Nucleus accumbens (tissue), 56 donors: ENCODE measurements around the gene ARHGAP26.

ENCODE experiments used
- DNase-seq, 56 donors: peaks; one replicate each; lab custom pipeline; 2025; lab: John Stamatoyannopoulos, UW

Gene ARHGAP26

DNA sequence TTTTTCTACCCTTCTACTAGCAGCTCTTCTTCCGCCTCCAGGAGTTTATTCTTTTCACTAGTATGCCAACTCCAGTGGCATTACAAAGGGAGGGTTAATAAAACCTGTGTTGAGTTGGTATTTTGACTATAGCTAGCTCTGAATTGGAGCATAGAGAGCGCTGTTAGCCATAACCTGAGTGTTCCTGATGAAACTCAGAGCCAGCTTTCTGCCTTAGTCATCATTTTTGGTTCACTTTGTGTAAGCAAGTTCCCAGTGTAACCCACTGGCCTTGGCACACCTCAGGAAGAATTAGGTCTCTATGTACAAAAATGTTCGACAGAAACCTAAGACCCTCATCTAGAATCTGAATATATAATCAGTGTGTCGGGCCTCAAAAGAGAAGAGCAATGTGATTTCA lies 394.4 kb downstream of the ARHGAP26 start:
- no peak for DNase-seq

DNA sequence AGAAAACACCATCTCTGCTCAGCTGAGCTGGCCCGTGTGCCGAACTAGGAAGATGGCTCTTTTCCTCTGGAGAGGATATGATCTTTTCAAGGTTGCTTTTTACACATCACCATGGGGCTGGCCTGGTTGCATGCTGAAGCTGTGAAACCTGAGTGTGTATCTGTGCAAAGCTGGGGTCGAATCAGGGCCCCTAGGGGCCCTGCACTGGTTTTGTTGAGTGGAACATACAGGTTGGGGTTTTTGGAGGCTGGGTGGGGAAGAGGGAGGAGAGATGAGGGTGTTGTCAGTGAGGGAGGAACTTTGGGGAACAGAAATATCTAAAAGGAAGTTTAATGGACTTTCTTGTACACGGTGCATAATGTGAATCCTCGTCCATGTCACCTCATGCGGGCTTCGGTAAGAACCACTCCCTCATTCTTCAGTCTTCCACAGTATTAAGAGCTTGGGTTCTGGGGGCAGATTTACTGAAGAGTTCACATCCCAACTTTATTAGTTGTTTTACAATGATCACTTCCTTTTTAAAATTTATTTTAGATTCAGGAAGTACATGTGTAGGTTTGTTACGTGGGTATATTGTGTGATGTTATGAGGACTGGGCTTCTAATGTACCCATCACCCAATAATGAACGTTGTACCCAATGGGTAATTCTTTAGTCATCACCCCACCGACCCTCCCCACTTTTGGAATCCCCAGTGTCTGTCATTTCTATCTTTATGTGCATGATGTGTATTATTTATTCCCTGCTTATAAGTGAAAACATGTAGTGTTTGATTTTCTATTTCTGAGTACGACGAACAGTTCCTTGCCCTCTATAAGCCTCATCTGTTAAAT lies 395.1 kb downstream of the ARHGAP26 start:
- DNase-seq = no peak

DNA sequence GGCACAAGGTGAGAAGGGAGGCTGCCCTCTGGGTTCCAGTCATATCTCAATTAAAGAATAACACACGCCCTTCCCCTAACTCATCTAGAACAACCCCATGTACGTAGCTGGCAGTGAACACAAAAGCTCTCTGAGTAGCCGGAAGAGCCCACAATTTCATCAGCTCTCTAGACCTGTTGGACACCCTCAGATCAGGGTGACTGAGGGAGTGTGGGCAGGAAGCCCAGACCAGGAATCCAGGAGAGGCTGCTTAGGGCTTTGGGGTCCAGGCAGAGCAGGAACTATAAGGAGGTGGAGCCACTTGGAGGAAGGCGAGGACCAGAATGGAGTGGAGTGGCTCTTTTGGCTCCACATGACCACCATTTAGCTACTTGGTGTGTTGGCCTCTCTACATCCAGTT lies 395.9 kb downstream of the ARHGAP26 start:
- no peak for DNase-seq

DNA sequence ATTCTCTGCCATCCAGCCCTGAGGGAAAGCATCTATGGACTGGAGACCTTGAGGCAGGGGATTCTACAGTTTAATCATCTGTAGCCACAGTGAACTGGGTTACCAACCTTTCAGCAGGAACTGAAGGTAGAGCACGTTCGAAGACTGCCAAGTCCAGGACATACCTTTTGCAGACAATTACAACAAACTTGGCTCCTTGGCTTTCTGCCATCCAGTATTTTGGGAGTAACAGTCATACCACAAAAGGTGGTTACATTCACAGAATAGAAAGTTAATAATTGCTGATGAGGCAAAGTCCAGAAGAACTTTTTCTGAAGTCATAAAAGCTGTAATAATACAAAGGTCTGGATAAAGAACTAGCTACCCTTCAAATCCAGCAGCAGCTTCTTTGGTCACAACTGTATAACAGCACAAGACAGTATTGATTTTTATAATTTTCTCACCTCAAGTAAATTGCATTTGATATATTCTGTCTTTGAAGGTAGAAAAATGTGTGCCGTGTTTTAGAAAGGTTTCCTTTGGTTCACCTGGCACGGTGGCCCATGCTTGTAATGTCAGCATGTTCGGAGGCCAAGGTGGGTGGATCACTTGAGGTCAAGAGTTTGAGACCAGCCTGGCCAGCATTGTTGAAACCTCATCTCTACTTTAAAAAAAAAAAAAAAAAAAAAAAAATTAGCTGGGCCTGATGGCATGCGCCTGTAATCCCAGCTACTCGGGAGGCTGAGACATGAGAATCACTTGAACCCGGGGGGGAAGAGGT lies 396.7 kb downstream of the ARHGAP26 start:
- DNase-seq = no peak

DNA sequence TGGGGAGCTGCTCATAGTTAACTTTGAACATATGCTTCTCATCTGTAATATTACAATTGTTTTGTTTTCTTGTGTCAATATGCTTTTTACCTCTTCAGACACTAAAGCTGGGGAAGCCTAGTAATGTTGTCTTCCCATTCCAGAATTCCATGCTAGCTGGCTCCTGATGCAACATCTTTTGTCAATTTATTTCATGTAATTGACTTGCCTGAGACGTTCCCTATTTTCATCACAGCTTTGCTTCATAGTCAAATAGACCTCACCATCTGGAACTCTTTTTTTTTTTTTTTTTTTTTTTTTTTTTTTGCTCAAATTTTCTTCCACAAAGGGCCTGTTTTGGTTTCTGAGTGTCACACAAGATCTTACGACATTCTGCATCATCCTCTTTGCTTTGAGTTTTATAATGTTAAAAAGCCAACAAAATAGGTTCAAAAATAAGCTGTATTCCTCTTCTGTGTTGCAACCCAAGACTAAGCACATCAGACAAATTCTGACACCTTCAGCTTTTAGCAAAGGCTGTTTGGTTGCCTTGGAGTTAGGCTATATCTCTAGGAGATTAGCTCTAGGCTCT lies 398.1 kb downstream of the ARHGAP26 start:
- no peak for DNase-seq

DNA sequence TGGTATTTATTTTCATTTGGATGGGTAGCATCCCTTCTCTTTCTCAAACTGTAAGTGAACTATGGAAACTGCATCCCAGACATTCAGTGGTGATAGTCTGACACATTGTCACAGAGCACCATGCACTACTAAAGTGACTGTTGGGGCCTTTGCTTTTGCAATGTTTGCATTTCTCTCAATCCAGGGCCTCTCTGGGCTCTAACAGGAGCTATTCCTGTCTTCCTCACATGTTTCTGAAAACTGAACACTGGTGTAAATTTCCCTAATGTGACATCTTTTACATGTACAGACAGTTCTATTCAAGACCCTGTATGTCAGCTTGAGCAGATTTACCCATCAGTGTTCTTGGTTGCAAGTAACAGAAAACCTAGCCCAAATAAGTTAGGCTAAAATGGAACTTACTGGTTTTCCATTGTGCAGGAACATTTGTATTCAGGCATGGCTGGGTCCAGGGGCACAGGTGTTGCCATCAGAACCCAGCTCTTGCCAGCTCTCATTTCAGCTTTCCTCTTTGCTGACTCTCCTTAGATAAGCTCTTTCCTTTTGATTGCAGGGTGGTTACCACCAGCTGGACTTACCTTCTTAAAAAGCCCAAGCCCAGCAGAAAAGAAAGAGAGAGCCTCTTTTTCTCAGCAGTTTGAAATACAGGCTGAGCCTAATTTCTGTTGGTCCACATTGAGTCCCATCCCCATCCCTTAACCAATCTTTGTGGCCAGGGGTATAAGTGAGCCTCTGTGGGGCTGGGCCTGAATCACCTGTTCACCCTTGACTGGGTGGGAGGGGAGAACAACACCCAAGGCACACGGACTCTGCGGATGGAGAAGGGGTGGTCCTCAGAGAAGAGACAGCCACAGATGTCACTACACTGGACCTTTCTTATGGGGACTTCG lies 399.0 kb downstream of the ARHGAP26 start:
- no peak for DNase-seq

DNA sequence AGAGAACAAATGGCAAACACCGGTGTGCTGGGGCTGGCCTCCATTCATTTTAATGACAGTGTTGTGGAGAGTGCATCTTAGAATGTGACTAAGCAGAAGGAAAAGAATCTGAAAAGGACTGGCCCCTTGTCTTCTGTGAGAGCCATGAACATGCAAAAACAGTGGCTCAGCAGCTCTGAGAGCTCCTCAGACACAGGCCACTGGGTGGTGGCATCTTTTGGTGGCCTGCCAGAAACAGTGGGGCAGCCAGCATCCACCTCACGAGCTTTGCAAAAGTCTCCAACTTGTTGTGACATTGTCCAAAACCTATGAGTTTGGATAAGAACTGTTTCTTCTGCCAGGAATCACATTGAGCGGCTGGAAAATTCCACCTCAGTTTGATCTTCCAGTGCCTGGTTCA lies 399.9 kb downstream of the ARHGAP26 start:
- DNase-seq = no peak

DNA sequence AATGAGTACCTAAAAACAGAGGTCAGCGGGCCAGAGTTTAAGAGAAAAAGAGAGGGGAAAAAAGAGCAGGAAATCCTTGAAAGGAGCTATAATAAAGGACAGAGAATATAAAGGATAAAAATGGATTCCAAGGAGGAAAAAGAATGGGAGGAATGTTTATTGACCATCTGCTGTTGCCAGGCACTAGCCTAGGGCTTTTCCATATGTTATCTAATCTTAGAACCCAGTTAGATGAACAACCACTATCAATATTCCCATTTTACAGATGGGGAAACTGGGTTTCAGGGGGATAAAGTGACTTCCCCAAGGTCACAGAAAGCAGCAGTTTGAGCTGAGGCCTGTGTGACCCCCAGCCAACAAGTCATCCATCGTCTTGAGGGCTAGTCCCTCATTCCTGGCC lies 400.8 kb downstream of the ARHGAP26 start:
- no peak for DNase-seq

DNA sequence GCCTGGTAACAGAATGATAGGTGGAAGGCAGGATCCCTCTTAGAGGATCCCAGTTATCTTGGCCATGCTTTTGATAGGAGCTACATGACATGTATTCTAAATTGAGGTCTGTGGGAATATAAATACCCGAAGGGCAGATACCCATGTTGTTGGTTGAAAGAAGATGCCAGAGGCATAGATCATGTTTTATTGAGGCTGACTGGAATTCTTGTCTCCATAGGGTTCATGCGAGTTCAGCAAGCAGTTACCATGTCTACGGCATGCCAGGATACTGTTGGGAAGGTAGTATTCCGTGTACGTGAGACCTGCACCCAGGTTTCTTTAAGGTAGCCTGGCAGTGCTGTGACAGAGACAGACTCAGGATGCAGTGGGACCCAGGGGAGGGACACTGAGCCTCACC lies 402.6 kb downstream of the ARHGAP26 start:
- no peak for DNase-seq

DNA sequence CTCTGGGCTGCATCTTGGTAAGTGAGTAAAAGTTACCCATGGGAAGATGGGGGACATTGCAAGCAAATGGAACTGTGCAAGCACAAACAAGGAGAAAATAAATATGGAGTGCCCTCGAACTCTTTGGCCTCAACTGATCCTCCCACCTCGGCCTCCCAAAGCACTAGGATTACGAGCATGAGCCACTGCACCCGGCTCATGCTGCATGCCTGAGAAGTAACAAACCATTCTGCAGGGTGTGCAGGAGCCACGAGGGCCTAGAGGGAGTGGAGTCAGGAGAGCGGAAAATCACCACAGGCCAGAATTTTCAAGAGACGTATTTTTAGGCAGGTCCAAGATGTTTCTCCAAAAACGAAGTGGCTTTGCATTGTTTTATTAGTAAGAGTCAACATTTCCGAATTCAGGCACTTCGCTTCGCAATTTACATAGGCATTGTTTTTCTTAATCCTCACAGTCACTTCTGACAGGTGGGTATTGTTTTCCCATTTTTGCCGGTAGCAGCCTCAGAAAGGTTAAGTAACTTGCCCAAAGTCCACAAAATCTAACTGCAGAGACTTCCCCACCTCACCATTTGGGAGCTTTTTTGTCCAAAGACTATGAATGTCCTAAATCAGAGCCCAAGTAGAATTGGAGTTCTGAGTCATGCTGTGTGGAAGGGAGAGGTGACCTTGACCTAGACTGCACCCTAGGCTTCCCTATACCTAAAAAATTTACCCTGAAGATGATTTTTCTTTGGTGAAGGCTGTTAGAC lies 403.1 kb downstream of the ARHGAP26 start:
- DNase-seq = no peak

DNA sequence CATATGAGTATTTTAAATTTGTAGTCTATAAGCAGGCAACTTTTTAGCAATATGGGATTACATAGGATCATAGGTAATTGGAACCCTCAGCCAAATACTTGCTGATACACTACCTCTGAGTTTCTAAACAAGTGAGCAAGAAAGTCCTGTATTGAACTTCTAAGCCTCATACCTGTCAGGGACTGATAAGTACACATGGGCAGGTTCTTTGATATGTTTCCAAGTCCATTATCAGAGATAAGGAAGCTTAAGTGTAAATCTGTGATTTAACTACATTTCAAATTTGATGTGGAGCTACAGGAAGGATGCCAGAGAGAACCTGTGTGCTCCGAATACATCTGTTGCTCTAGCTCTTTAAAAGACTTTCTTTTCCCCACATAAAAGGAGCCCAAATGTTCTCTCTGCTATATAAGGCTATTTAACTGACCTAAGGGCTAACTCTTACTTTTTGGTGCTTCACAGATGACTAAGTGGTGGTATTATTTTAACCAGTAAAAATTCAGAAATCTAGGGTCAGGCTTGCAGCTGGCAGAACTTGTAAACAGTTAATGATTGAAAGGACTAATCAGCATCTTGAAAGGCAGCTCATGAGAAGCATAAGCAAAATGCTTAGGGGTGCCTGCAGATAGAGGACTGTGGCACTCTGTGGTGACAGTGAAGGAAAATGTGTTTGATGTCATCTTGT lies 404.7 kb downstream of the ARHGAP26 start:
- DNase-seq = no peak

DNA sequence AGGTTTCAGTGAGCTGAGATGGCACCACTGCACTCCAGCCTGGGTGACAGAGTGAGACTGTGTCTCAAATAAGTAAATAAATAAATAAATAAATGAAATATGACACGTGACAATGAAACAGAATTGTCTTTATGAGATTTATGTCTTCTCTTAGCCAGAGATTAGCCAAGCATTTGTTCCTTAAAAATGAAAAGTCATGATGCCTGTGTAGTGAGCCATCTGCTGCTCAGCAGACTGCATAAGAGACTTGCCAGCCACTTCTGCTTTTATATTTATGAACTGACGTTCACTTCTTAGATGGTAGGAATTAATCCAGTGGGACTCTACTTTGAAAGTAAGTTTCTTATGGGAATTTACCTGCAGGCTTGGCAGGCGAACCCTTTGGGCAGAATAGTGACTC lies 405.9 kb downstream of the ARHGAP26 start:
- DNase-seq = no peak

DNA sequence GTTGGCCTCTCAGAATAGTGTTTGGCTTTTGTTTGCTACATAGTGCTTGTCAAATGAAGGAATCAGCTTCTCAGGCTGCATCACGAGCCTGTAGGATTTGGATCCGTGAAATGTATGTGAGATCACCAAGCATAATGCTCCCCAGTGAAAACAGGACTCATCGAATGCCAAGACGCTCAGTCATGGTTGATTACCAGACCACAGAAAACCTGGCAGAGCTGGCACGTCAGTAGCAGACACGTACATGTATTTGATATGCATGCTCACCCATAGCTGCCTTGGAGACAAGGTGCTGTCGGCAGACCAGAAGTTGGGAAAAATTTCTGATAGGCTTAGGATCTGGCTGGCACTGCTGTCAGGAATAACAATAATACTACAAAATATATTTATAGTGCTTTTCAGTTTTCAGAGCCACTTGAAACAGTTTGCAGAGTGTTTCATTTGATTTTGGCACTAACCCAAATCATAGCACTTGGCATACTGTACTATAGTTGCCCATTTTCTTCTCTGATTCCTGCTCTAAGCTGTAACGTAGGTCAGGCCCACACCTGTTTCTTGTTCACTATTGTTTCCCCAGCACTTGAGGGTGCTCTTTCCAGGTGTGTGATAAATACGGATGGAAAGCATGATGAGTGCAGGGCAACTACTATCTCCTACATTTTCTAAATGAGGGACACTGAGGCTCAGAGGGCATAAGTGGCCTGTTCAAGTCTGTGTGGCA lies 407.2 kb downstream of the ARHGAP26 start:
- DNase-seq = peak in 1 of 56 donors; percentile 1

DNA sequence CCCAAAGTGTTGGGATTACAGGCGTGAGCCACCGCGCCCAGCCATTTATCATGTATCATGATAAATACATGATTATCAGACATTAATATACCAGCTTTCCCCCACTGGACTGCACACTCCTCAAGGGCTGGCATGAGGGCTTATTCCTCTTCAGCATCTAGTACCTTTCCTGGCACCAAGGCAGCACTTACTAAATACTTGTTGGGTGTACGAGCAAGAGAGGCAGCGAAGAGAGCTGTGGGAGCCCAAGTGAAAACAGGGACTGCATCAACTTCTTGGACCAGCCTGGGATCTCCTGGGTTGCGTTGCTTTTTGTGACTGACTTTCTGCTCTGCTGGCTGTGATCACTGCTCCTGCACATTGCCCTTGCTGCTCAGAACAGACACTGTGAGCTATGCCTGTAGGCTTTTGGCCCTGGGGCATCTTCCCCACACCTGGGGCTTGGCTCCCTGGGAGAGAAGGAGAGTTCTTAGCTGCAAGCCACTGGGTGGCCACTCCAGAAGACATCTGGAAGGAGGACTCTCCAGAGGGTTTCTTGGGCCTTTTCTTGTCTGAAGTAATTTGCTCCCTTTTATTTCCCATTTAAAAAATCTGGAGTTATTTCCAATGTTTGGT lies 409.1 kb downstream of the ARHGAP26 start:
- no peak for DNase-seq

DNA sequence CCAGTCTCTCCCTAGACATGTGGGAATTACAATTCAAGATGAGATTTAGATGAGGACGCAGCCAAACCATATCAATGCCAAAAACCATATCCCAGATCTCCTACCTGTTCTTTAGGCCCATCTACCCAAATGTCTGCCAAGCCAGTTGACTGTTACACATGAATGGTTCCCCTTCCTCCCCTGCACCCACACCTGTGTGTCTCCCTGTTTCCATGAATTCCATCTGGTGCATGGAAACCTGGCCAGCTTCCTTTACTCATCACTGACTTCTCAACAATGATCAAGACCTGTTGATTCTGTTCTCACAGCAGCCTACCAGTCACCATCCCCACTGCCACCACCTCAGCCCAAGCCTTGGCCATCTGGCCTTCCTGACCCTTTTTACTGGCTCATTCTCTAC lies 410.6 kb downstream of the ARHGAP26 start:
- DNase-seq = no peak

DNA sequence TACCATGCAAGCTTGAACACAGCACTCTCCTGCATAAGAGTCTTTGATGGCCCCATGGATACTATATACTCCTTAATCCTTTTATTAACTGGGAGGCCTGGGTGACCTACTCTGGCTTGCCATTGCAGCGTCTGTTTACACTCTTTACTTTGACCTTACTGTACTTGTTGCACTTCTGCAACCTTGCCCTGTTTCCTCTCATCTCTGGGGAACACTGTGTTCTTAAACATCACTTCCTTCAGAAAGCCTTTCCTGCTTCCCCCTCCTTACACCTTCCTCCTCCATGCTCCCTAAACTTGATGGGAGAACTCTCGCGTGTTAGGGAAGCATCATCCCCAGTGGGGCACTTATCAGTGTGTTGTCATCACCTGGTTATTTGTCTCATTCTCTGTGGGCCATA lies 411.0 kb downstream of the ARHGAP26 start:
- no peak for DNase-seq

DNA sequence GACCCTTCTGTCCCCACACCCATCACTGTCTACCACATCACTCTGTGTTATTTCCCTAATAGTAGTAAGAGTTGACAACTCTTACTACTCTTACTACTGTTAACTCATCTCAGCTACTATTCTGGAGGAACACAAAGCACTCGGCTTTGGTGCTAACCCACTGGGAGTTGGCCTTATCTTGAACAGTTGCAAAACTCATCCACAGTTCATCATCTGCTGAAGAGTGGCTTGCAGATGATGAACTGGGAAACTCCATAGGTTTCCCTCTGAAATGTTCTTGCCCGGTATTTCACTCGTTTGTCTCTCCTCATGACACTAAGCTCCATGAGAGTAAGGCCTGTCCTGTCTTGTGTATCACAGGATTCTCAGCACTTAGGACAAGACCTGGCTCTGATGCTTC lies 411.9 kb downstream of the ARHGAP26 start:
- no peak for DNase-seq
